ENCODE measurements around the gene MSL1.

The MSL1 gene

DNA sequence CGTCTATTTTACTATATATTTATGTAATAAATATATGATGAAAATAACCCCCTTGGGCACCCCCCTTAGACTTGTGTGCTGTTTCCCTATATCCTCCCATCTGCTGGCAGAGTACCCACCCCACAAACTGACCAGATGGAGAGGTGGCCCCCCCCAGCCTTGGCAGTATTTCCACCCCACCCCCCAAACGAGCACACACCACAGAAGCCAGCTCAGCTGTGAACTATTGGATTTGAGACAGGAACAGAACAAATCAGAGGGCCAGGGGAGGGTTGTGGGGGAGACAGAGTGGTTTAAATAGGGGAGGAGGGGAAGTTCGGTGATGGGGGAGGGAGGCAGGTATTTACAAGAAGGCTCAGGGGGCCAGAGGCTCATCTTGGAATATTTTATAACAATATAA, 29.2 kb upstream of the MSL1 start:
- Histone ChIP-seq H2BK5ac (ENCODE audit: low read length) (no peak overlapping the region), H4K8ac (ENCODE audit: low read depth, low read length) (no peak overlapping the region), H3K36me3 (replicated peaks in 1 of 2; ENCODE audit: control insufficient read depth in 2 of 2, insufficient read depth in 2 of 2, low read length in 2 of 2) (peaks cover 31 to 51% of the 10 kb centered on the region in 2 donors), H2BK15ac (ENCODE audit: low read length) (no peak overlapping the region), H3K18ac (ENCODE audit: low read length) (no peak overlapping the region), H2AK5ac (ENCODE audit: low read depth, low read length) (no peak overlapping the region), H3K4me1 (ENCODE audit: control insufficient read depth in 2 of 2, insufficient read depth in 1 of 2, low read depth in 1 of 2, low read length in 2 of 2) (peaks cover 7 to 9% of the 10 kb centered on the region in 2 donors), H3K14ac (ENCODE audit: low read length) (no peak overlapping the region), H3K9me3 (replicated peaks in 1 of 2; ENCODE audit: control insufficient read depth in 2 of 2, insufficient read depth in 1 of 2, low read depth in 1 of 2, low read length in 2 of 2) (no peaks in the 10 kb centered on the region), H3K27me3 (ENCODE audit: control insufficient read depth in 3 of 3, insufficient read depth in 3 of 3, low read depth in 1 of 3, low read length in 3 of 3) (no peaks in the 10 kb centered on the region), H3K79me1 (ENCODE audit: low read depth, low read length) (peaks cover 1% of the 10 kb centered on the region), H3K9ac (ENCODE audit: low read depth, low read length, poor library complexity) (no peak overlapping the region), H3K27ac (replicated peaks; ENCODE audit: low read length) (no peak overlapping the region), H3K4me2 (ENCODE audit: insufficient read depth, low read length, poor library complexity, severe bottlenecking) (no peak overlapping the region), H2BK120ac (ENCODE audit: low read depth, low read length) (no peak overlapping the region), H2AFZ (ENCODE audit: low read length) (no peak overlapping the region), H3K4ac (ENCODE audit: low read length) (no peak overlapping the region), H3K4me3 (ENCODE audit: low read length in 2 of 2) (no peak overlapping the region), H2BK12ac (ENCODE audit: low read length) (no peak overlapping the region), H3K23ac (ENCODE audit: low read depth, low read length, poor library complexity) (no peak overlapping the region), H4K91ac (ENCODE audit: low read depth, low read length, poor library complexity) (no peak overlapping the region)
- WGBS, 2 donors (ENCODE audit: extremely low coverage in 2 of 2, insufficient read length in 2 of 2, insufficient replicate concordance in 1 of 2): no CpG with 5 or more reads among the region's 3 CpGs
- no peak for DNase-seq (ENCODE audit: low spot score)

DNA sequence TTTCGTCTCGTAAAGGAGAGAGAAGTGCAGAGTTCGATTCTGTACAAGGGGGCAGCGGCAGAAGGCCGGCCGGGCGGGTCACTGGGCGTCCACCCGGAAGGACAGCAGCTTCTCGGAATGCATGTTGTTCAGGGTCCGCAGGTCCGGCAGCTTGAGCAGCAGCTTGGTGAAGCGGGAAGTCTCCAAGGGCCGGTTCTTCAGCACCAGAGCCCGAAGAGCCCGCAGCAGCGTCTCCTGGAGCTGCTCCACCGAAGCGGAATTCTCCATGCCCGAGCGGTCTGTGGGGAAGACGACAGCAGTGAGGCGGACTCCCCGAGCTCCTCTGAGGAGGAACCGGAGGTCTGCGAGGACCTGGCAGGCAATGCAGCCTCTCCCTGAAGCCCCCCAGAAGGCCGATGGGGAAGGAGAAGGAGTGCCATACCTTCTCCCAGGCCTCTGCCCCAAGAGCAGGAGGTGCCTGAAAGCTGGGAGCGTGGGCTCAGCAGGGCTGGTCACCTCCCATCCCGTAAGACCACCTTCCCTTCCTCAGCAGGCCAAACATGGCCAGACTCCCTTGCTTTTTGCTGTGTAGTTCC, 28.7 kb upstream of the MSL1 start:
- no CpG with 5 or more reads among the region's 29 CpGs for WGBS, 2 donors (ENCODE audit: extremely low coverage in 2 of 2, insufficient read length in 2 of 2, insufficient replicate concordance in 1 of 2)
- no peak overlapping the region for H3K4me3 ChIP-seq (ENCODE audit: low read length in 2 of 2)
- H2BK12ac ChIP-seq (ENCODE audit: low read length): no peak overlapping the region
- H3K23ac ChIP-seq (ENCODE audit: low read depth, low read length, poor library complexity): peak overlapping the region; percentile 9
- no peak overlapping the region for H3K9ac ChIP-seq (ENCODE audit: low read depth, low read length, poor library complexity)
- no peak overlapping the region for H3K14ac ChIP-seq (ENCODE audit: low read length)
- no peak overlapping the region for H4K8ac ChIP-seq (ENCODE audit: low read depth, low read length)
- H3K4ac ChIP-seq (ENCODE audit: low read length): no peak overlapping the region
- no peak overlapping the region for H4K91ac ChIP-seq (ENCODE audit: low read depth, low read length, poor library complexity)
- no peak overlapping the region for H3K4me2 ChIP-seq (ENCODE audit: insufficient read depth, low read length, poor library complexity, severe bottlenecking)
- H2AK5ac ChIP-seq (ENCODE audit: low read depth, low read length): no peak overlapping the region
- no peak overlapping the region for H2BK15ac ChIP-seq (ENCODE audit: low read length)
- no peak overlapping the region for H3K27ac ChIP-seq (replicated peaks; ENCODE audit: low read length)
- peaks cover 7 to 11% of the 10 kb centered on the region in 2 donors for H3K4me1 ChIP-seq (ENCODE audit: control insufficient read depth in 2 of 2, insufficient read depth in 1 of 2, low read depth in 1 of 2, low read length in 2 of 2)
- H3K79me1 ChIP-seq (ENCODE audit: low read depth, low read length): peaks cover 1% of the 10 kb centered on the region
- no peaks in the 10 kb centered on the region for H3K27me3 ChIP-seq (ENCODE audit: control insufficient read depth in 3 of 3, insufficient read depth in 3 of 3, low read depth in 1 of 3, low read length in 3 of 3)
- H2AFZ ChIP-seq (ENCODE audit: low read length): no peak overlapping the region
- no peak overlapping the region for H2BK5ac ChIP-seq (ENCODE audit: low read length)
- H3K18ac ChIP-seq (ENCODE audit: low read length): no peak overlapping the region
- H3K36me3 ChIP-seq (replicated peaks in 1 of 2; ENCODE audit: control insufficient read depth in 2 of 2, insufficient read depth in 2 of 2, low read length in 2 of 2): peaks cover 28 to 46% of the 10 kb centered on the region in 2 donors
- no peak for DNase-seq (ENCODE audit: low spot score)
- H2BK120ac ChIP-seq (ENCODE audit: low read depth, low read length): no peak overlapping the region
- no peaks in the 10 kb centered on the region for H3K9me3 ChIP-seq (replicated peaks in 1 of 2; ENCODE audit: control insufficient read depth in 2 of 2, insufficient read depth in 1 of 2, low read depth in 1 of 2, low read length in 2 of 2)

DNA sequence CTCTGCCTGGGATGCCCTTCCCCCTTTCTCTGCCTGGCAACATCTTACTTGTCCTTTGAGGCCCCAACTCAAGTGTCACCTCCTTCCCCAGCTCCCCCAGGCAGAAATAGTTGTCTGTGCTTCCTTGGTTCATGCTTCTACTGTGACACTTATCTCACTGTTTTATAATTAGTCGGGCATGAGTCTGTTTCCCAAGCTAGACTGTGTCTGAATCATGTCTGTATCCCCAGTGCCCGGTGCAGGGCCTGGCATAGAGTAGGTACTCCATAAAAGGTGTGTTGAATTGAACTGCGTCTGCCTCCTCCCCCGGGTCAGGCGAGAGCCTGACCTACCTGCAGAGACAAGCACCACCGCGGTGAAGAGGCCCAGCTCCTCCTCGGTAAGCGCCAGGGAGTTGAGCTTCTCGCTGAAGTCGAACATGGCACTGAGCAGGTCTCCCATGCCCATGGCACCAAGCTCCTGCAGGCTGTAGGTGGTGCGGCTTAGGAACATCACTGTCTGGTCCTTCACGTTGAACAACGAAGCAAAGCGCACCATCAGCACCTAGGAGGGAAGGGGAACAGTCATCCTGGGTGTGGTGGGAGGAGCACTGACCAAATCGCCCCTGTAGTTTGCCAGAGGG, 28.1 kb upstream of the MSL1 start:
- Histone ChIP-seq H4K8ac (ENCODE audit: low read depth, low read length) (no peak overlapping the region), H3K4me1 (ENCODE audit: control insufficient read depth in 2 of 2, insufficient read depth in 1 of 2, low read depth in 1 of 2, low read length in 2 of 2) (peaks cover 9 to 16% of the 10 kb centered on the region in 2 donors), H2BK12ac (ENCODE audit: low read length) (no peak overlapping the region), H3K4me2 (ENCODE audit: insufficient read depth, low read length, poor library complexity, severe bottlenecking) (no peak overlapping the region), H3K14ac (ENCODE audit: low read length) (no peak overlapping the region), H2BK5ac (ENCODE audit: low read length) (no peak overlapping the region), H3K23ac (ENCODE audit: low read depth, low read length, poor library complexity) (peak overlapping the region; percentile 9), H3K9ac (ENCODE audit: low read depth, low read length, poor library complexity) (peak overlapping the region; percentile 34), H4K91ac (ENCODE audit: low read depth, low read length, poor library complexity) (peak overlapping the region; percentile 88), H3K27ac (replicated peaks; ENCODE audit: low read length) (no peak overlapping the region), H2BK120ac (ENCODE audit: low read depth, low read length) (no peak overlapping the region), H3K18ac (ENCODE audit: low read length) (no peak overlapping the region), H3K4ac (ENCODE audit: low read length) (no peak overlapping the region), H3K9me3 (replicated peaks in 1 of 2; ENCODE audit: control insufficient read depth in 2 of 2, insufficient read depth in 1 of 2, low read depth in 1 of 2, low read length in 2 of 2) (no peaks in the 10 kb centered on the region), H3K36me3 (replicated peaks in 1 of 2; ENCODE audit: control insufficient read depth in 2 of 2, insufficient read depth in 2 of 2, low read length in 2 of 2) (peaks cover 26 to 41% of the 10 kb centered on the region in 2 donors), H3K27me3 (ENCODE audit: control insufficient read depth in 3 of 3, insufficient read depth in 3 of 3, low read depth in 1 of 3, low read length in 3 of 3) (no peaks in the 10 kb centered on the region), H2BK15ac (ENCODE audit: low read length) (no peak overlapping the region), H3K79me1 (ENCODE audit: low read depth, low read length) (no peaks in the 10 kb centered on the region), H2AK5ac (ENCODE audit: low read depth, low read length) (no peak overlapping the region), H2AFZ (ENCODE audit: low read length) (no peak overlapping the region), H3K4me3 (ENCODE audit: low read length in 2 of 2) (no peak overlapping the region)
- DNase-seq (ENCODE audit: low spot score): no peak
- no CpG with 5 or more reads among the region's 16 CpGs for WGBS, 2 donors (ENCODE audit: extremely low coverage in 2 of 2, insufficient read length in 2 of 2, insufficient replicate concordance in 1 of 2)

DNA sequence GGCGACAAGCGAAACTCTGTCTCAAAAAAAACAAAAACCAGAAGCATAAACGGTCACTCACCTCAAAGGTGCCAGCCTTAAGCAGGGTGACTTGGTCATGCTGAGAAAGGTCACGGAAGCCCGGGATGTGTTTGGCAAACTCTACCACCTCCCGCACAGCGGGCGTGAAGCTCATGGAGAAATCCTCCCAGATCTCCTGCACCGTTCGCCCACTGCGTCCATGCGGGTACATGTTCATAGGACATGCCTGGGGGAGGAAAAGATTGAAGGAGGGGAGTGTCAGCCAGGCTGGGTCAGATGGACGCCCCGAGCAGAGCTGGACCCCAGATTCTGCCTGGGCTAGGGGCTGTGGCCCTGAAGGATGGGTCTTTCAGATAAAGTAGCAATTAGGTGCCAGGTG, 26.9 kb upstream of the MSL1 start:
- DNase-seq (ENCODE audit: low spot score): no peak
- Histone ChIP-seq H3K4me1 (ENCODE audit: control insufficient read depth in 2 of 2, insufficient read depth in 1 of 2, low read depth in 1 of 2, low read length in 2 of 2) (peaks cover 16 to 24% of the 10 kb centered on the region in 2 donors), H3K23ac (ENCODE audit: low read depth, low read length, poor library complexity) (no peak overlapping the region), H3K9me3 (replicated peaks in 1 of 2; ENCODE audit: control insufficient read depth in 2 of 2, insufficient read depth in 1 of 2, low read depth in 1 of 2, low read length in 2 of 2) (peaks cover 0 to 4% of the 10 kb centered on the region in 2 donors), H4K91ac (ENCODE audit: low read depth, low read length, poor library complexity) (no peak overlapping the region), H2BK12ac (ENCODE audit: low read length) (no peak overlapping the region), H3K14ac (ENCODE audit: low read length) (no peak overlapping the region), H2BK5ac (ENCODE audit: low read length) (no peak overlapping the region), H3K4ac (ENCODE audit: low read length) (no peak overlapping the region), H3K9ac (ENCODE audit: low read depth, low read length, poor library complexity) (no peak overlapping the region), H2BK120ac (ENCODE audit: low read depth, low read length) (no peak overlapping the region), H3K27ac (replicated peaks; ENCODE audit: low read length) (no peak overlapping the region), H4K8ac (ENCODE audit: low read depth, low read length) (no peak overlapping the region), H3K4me3 (ENCODE audit: low read length in 2 of 2) (no peak overlapping the region), H2BK15ac (ENCODE audit: low read length) (no peak overlapping the region), H3K18ac (ENCODE audit: low read length) (no peak overlapping the region), H3K79me1 (ENCODE audit: low read depth, low read length) (no peaks in the 10 kb centered on the region), H2AK5ac (ENCODE audit: low read depth, low read length) (no peak overlapping the region), H3K36me3 (replicated peaks in 1 of 2; ENCODE audit: control insufficient read depth in 2 of 2, insufficient read depth in 2 of 2, low read length in 2 of 2) (peaks cover 20 to 34% of the 10 kb centered on the region in 2 donors), H3K27me3 (ENCODE audit: control insufficient read depth in 3 of 3, insufficient read depth in 3 of 3, low read depth in 1 of 3, low read length in 3 of 3) (peaks cover 0 to 7% (median 5%) of the 10 kb centered on the region in 3 experiments), H3K4me2 (ENCODE audit: insufficient read depth, low read length, poor library complexity, severe bottlenecking) (no peak overlapping the region), H2AFZ (ENCODE audit: low read length) (no peak overlapping the region)
- no CpG with 5 or more reads among the region's 14 CpGs for WGBS, 2 donors (ENCODE audit: extremely low coverage in 2 of 2, insufficient read length in 2 of 2, insufficient replicate concordance in 1 of 2)

Measured in neuronal stem cell (in vitro differentiated cells).